CD4-positive, alpha-beta T cell treated with Interleukin-15 for 4 hours (primary cell): ENCODE data around the gene TRAFD1.
"Not testable (repeated sequence)": the region's sequence is repeated elsewhere in the genome, so short reads cannot be mapped to it uniquely, and the experiment has no call there.

Experiments used
- DNase-seq: peaks from one replicate; pipeline ENCODE4 v3.0.0-alpha.2; 2020; ENCODE audit warnings: low spot score

Gene TRAFD1

GRCh38 chr12:112125250-112125999 lies at the start of gene TRAFD1:
Gene TRAFD1 (plus strand): TSS chr12:112125560. CDS start chr12:112130523, 4,963 bp downstream.
- DNase-seq, result peak; percentile 98

GRCh38 chr12:112087055-112087850 lies 38.1 kb upstream of the TRAFD1 start:
- no peak for DNase-seq

GRCh38 chr12:112087851-112088250 lies 37.5 kb upstream of the TRAFD1 start:
- no peak for DNase-seq

GRCh38 chr12:112091563-112091962 lies 33.8 kb upstream of the TRAFD1 start:
- DNase-seq, result no peak

- no peak for DNase-seq
Observed at GRCh38 chr12:112096070-112096469, 29.3 kb upstream of the TRAFD1 start.

GRCh38 chr12:112096667-112097066 lies 28.7 kb upstream of the TRAFD1 start:
- peak; percentile 27 for DNase-seq

GRCh38 chr12:112097641-112098040 lies 27.7 kb upstream of the TRAFD1 start:
- DNase-seq, result no peak

- not testable (repeated sequence) for DNase-seq
Observed at GRCh38 chr12:112100500-112100899, 24.9 kb upstream of the TRAFD1 start.

- DNase-seq, result no peak
Observed at GRCh38 chr12:112102127-112102526, 23.2 kb upstream of the TRAFD1 start.

GRCh38 chr12:112102746-112103145 lies 22.6 kb upstream of the TRAFD1 start:
- not testable (repeated sequence) for DNase-seq

GRCh38 chr12:112103758-112104503 lies 21.4 kb upstream of the TRAFD1 start:
- DNase-seq, result no peak

GRCh38 chr12:112105891-112106290 lies 19.5 kb upstream of the TRAFD1 start:
- DNase-seq, result no peak

- no peak for DNase-seq
Observed at GRCh38 chr12:112107306-112108201, 17.8 kb upstream of the TRAFD1 start.

- DNase-seq, result peak; percentile 83
Observed at GRCh38 chr12:112108202-112109079, 16.9 kb upstream of the TRAFD1 start, which contains the start of gene NAA25. Gene NAA25 (minus strand): TSS chr12:112108783. CDS start chr12:112108773, 10 bp downstream.

- DNase-seq, result not testable (repeated sequence)
Observed at GRCh38 chr12:112110787-112111662, 14.3 kb upstream of the TRAFD1 start.

- no peak for DNase-seq
Observed at GRCh38 chr12:112111931-112112330, 13.4 kb upstream of the TRAFD1 start.

- DNase-seq, result no peak
Observed at GRCh38 chr12:112112409-112113133, 12.8 kb upstream of the TRAFD1 start.

- no peak for DNase-seq
Observed at GRCh38 chr12:112115259-112116045, 9.9 kb upstream of the TRAFD1 start.
